ENCODE measurements around the gene ARPC5. TPM values are rescaled to one million over a fixed set of nuclear protein-coding genes. Genes with fewer than 3 reads are reported as not detected.
A peak's percentile ranks its signal among the peaks of the same experiment; 100 is the strongest.
"Not testable (repeated sequence)": the region's sequence is repeated elsewhere in the genome, so short reads cannot be mapped to it uniquely, and the experiment has no call there.

The ARPC5 gene
- 68.0 and 69.3 TPM in 2 replicates for total RNA-seq
- long read RNA-seq, full-length matches to known transcripts: 492 of 498 reads
- long read RNA-seq, partial matches to known transcripts: 4 of 498 reads
- long read RNA-seq, other reads (novel, unspliced or antisense): 2 of 498 reads

GRCh38 chr1:183635606-183636333 is at the start of gene ARPC5:
ARPC5 (minus strand) TSS chr1:183635783; CDS start chr1:183635659, 124 bp downstream.
- Mint-ChIP-seq H3K27ac (peak within 1 kb of the TSS; percentile 98), H3K4me3 (ENCODE audit: low read depth) (peak within 1 kb of the TSS; percentile 100), H3K4me1 (ENCODE audit: low read depth) (peaks cover 31% of the 10 kb centered on the region), H3K9me3 (ENCODE audit: low read depth) (no peaks in the 10 kb centered on the region), H3K27me3 (peaks cover 2% of the 10 kb centered on the region), H3K36me3 (ENCODE audit: insufficient read depth) (peaks cover 3% of the 10 kb centered on the region)
- DNase-seq (ENCODE audit: low spot score, unreplicated experiment): peak; percentile 95
- no peak for TF ChIP-seq CTCF (IDR thresholded peaks at IDR 0.05; ENCODE audit: unreplicated experiment)

DNA sequence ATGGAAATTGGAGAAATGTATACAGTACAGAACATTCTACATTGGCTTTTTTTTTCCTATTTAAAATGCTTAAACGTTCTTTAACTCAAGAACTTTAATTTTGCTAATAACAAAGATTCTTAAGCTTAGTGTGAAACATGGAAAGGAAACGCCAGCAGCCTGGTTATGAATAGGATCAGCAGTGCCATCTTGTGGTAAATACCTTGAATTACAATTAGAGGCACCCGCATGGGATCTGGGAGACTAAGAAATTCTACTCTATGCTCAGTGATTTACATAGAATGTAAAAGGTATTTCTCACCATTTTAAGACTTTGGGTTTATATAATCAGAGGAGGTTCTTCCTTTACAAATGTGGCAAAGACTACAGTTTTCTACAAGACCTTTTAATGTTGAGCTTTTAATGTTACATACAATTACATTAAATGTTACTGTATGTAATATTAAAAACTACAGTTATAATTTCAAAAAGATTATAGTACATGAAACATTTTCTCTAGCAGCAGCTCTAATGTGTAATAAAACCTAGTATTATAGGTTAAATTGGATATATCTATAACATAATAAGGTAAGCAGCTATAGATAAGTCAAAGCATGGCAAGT is 49.6 kb upstream of the ARPC5 start:
- peak; percentile 76 for TF ChIP-seq CTCF (IDR thresholded peaks at IDR 0.05; ENCODE audit: unreplicated experiment)
- Mint-ChIP-seq H3K4me1 (ENCODE audit: low read depth) (peaks cover 9% of the 10 kb centered on the region), H3K9me3 (ENCODE audit: low read depth) (peaks cover 2% of the 10 kb centered on the region), H3K36me3 (ENCODE audit: insufficient read depth) (no peaks in the 10 kb centered on the region), H3K27me3 (no peaks in the 10 kb centered on the region), H3K4me3 (ENCODE audit: low read depth) (no peak overlapping the region), H3K27ac (no peak overlapping the region)
- no peak for DNase-seq (ENCODE audit: low spot score, unreplicated experiment)

DNA sequence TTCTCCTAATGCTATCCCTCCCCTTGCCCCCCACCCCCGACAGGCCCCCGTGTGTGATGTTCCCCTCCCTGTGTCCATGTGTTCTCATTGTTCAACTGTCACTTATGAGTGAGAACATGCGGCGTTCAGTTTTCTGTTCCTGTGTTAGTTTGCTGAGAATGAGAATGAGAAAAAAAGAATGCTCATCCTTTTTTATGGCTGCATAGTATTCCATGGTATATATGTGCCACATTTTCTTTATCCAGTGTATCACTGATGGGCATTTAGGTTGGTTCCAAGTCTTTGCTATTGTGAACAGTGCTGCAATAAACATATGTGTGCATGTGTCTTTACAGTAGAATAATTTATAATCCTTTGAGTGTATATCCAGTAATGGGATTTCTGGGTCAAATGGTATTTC is 43.8 kb upstream of the ARPC5 start:
- not testable (repeated sequence) for H3K4me3 Mint-ChIP-seq (ENCODE audit: low read depth); H3K27ac Mint-ChIP-seq; H3K27me3 Mint-ChIP-seq; H3K36me3 Mint-ChIP-seq (ENCODE audit: insufficient read depth); DNase-seq (ENCODE audit: low spot score, unreplicated experiment); H3K9me3 Mint-ChIP-seq (ENCODE audit: low read depth); H3K4me1 Mint-ChIP-seq (ENCODE audit: low read depth)

- no peak overlapping the region for H3K4me3 Mint-ChIP-seq (ENCODE audit: low read depth)
- H3K9me3 Mint-ChIP-seq (ENCODE audit: low read depth): peaks cover 4% of the 10 kb centered on the region
- H3K27me3 Mint-ChIP-seq: no peaks in the 10 kb centered on the region
- H3K36me3 Mint-ChIP-seq (ENCODE audit: insufficient read depth): no peaks in the 10 kb centered on the region
- no peak for DNase-seq (ENCODE audit: low spot score, unreplicated experiment)
- peaks cover 9% of the 10 kb centered on the region for H3K4me1 Mint-ChIP-seq (ENCODE audit: low read depth)
- H3K27ac Mint-ChIP-seq: no peak overlapping the region
- TF ChIP-seq CTCF (IDR thresholded peaks at IDR 0.05; ENCODE audit: unreplicated experiment): no peak
Observed at GRCh38 chr1:183678819-183679218, 43.2 kb upstream of the ARPC5 start.

DNA sequence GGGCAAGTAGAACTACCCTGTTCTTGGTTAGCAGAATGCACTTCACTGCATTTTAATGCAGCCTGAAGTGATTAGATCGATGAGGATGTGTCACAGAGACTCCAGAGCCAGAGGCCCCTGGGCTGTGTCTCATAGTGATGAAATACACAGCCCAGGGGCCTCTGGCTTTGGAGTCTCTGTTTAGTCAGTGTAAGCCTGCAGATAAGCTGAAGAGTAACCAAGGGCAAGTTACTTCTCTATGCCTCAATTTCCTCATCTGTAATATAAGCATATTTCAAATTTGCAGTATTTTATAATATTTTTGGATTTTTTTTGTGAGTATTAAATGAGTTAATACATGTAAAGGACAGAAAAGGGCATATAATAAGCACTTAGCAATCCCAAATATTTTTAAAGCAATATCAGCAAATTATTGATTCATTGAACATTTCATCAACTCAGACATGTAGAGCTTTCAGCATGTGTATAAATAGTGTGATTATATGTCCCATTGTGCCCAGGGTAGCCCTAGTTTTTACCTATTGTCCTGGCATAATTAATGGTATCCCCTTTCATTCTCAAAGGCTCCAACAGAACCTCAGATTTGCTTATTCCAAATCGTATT is 41.1 kb upstream of the ARPC5 start:
- H3K4me1 Mint-ChIP-seq (ENCODE audit: low read depth): peaks cover under 1% of the 10 kb centered on the region
- no peaks in the 10 kb centered on the region for H3K27me3 Mint-ChIP-seq
- H3K4me3 Mint-ChIP-seq (ENCODE audit: low read depth): no peak overlapping the region
- no peak for TF ChIP-seq CTCF (IDR thresholded peaks at IDR 0.05; ENCODE audit: unreplicated experiment)
- H3K36me3 Mint-ChIP-seq (ENCODE audit: insufficient read depth): peaks cover 2% of the 10 kb centered on the region
- DNase-seq (ENCODE audit: low spot score, unreplicated experiment): no peak
- peaks cover 4% of the 10 kb centered on the region for H3K9me3 Mint-ChIP-seq (ENCODE audit: low read depth)
- H3K27ac Mint-ChIP-seq: peak overlapping the region; percentile 3

Data from progenitor cell of endocrine pancreas (in vitro differentiated cells).